ENCODE results near the gene POU2AF1.

GRCh38 chr11:111411456-111411855 lies 32.4 kb upstream of the POU2AF1 start:
- TF ChIP-seq, protein P1, sequence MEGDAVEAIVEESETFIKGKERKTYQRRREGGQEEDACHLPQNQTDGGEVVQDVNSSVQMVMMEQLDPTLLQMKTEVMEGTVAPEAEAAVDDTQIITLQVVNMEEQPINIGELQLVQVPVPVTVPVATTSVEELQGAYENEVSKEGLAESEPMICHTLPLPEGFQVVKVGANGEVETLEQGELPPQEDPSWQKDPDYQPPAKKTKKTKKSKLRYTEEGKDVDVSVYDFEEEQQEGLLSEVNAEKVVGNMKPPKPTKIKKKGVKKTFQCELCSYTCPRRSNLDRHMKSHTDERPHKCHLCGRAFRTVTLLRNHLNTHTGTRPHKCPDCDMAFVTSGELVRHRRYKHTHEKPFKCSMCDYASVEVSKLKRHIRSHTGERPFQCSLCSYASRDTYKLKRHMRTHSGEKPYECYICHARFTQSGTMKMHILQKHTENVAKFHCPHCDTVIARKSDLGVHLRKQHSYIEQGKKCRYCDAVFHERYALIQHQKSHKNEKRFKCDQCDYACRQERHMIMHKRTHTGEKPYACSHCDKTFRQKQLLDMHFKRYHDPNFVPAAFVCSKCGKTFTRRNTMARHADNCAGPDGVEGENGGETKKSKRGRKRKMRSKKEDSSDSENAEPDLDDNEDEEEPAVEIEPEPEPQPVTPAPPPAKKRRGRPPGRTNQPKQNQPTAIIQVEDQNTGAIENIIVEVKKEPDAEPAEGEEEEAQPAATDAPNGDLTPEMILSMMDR (IDR thresholded peaks at IDR 0.05; ENCODE audit: low read length), result no peak
- no peak for TF ChIP-seq EZH2 (optimal IDR thresholded peaks at IDR 0.05; ENCODE audit: low read depth, low read length)

All from MM.1S (cell line).